IPS-11a (cell line): ENCODE measurements around the gene TACC2.
"Not testable (repeated sequence)": the region's sequence is repeated elsewhere in the genome, so short reads cannot be mapped to it uniquely, and the experiment has no call there.

Source experiments
- H3K4me3 ChIP-seq: one replicate; pipeline ENCODE4 v1.5.1; 2013; ENCODE audit warnings: low read depth, low read length, control low read depth

TACC2 gene

DNA sequence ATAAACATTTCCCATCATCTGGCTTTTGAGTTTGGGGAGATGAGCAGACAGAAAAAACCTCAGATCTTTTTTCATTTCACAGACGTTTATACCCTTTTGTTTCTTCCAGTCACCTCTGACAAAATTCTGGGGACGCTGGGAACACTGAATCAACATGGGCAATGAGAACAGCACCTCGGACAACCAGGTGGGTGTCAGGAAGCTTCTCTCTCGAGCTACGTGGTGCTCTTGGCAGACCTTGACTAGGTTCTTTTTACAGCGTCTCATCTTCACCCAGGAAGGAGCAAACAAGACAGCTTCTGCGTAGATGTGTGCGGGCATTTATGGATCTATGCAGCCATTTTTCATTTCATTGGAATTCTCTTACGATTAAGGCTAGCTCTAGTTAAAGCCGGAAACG lies 32.9 kb downstream of the TACC2 start:
- no peak overlapping the region for H3K4me3 ChIP-seq

DNA sequence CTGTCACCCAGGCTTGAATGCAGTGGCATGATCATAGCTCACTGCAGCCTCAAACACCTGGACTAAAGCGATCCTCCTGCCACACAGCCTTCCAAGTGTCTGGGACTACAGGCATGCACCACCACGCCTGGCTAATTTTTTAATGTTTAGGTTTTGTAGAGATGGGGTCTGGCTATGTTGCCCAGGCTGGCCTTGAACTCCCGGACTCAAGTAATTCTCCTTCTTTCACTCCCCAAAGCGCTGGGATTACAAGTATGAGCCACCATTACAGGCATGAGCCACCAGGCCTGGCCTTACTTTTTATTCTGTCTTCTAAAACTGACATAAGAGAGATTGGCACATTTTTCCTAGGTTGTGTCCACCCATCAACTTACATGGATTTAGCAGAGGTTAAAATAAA lies 33.3 kb downstream of the TACC2 start:
- H3K4me3 ChIP-seq: no peak overlapping the region

DNA sequence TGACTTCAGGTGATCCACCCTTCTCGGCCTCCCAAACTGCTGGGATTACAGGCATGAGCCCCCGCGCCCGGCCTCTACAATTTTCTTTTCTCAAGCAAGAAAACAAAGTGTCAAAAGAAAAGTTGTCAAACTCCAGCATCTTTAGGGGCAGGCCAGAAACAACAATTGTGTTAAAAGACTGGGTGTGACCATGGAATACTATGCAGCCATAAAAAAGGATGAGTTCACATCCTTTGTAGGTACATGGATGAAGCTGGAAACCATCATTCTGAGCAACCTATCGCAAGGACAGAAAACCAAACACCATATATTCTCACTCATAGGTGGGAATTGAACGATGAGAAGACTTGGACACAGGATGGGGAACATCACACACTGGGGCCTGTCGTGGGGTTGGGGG lies 34.3 kb downstream of the TACC2 start:
- not testable (repeated sequence) for H3K4me3 ChIP-seq

DNA sequence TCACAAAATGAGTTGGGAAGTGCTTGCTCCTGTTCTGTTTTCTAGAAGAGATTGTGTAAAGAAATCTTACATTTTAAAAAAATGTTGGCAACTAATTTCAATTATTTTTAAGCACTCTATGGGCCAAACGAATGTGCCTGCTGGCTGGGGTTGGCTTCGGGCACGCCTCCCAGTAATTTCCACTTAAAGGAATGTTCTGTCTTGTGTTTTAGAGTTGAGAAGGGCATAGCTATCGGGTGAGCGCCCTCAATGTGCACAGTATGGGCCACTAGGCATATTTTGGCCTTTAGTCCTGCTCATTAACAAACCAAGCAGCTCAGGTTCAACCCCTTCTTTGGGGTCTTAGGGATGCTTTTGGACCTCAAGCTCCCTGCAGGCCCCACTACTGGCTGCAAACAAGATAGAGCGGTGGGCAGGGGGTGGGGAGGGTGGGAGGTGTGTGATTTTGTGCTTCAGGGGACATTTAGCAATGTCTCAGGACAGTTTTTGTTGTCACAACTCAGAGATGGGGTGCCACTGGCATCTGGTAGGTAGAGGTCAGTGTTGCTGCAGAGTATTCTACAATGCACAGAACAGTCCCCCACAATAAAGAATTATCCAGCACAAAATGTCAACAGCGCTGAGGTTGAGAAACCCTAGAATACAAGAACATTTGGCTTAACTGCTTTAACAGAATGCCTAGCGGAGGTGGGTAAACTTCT lies 40.7 kb downstream of the TACC2 start:
- no peak overlapping the region for H3K4me3 ChIP-seq

DNA sequence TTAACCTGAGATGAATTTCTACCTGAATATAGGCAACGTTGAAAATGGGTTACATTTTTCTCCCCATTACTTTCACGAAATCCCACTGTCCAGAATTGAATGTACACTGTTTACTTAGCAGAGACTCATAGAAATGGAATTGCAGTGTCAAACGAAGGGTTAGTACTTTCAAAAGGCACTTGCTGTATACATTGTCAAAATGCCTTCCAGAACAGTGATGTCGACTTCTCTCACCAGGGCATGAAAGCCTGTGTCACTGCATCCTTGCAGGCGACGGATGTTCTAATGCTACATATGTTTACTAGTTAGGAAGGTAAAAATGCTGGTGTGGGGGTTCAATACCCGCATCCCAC lies 41.2 kb downstream of the TACC2 start:
- H3K4me3 ChIP-seq: no peak overlapping the region

DNA sequence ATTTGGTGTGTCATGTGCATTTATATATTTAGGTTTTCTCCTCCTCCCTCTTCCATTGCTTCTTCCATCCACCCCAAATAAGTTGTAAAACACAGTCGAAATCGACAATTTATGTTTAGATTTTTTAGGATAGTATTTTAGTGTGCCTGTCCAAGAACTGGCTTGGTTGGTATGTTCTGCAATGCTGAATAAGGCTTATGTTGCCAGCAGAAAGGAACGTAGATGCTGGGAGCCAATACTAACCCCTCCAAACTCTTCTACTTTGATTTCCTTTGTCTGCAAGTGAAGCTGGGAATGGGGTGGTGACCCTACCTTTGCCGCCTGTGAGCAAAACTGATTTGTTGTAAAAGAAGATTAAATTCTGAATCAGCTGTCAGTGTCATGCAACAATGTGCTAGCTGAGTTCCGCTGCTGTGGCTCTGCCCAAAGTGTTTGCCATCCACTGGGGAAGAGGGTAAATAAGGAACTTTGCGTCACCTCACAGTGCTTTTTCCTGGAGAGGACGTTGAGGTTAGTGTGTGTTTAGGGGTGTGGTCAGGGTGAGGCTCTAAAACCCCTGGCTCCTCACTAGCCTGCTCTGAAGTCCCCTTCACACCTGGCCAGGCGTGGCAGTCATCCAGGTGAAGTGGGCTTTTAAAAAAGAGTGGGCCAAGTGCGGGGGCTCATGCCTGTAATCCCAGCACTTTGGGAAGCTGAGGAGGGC lies 44.4 kb downstream of the TACC2 start:
- no peak overlapping the region for H3K4me3 ChIP-seq

DNA sequence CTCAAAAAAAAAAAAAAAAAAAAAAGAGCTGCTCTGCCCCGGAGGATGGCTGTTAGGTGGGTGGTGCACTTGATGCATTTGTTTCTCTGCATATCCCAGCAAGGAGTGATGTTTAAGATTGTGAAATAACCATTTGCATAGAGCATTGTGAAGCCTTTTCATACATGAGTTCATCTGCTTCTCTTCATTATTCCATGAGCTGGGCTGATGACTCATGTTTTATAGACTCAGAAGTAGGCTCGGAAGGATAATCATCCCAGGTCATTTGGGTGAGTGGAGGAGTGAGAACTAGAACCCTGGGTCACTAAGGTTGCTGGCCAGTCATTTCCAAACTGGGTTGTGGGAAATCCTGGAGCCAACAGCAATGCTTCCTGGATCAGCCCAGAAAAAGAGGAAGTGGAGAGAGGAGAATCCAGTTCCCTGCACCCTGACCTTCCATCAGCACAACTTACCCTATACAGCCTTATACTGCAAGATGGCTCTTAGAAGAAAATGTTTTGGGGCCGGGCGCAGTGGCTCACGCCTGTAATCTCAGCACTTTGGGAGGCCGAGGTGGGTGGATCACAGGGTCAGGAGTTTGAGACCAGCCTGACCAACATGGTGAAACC lies 45.3 kb downstream of the TACC2 start:
- no peak overlapping the region for H3K4me3 ChIP-seq

DNA sequence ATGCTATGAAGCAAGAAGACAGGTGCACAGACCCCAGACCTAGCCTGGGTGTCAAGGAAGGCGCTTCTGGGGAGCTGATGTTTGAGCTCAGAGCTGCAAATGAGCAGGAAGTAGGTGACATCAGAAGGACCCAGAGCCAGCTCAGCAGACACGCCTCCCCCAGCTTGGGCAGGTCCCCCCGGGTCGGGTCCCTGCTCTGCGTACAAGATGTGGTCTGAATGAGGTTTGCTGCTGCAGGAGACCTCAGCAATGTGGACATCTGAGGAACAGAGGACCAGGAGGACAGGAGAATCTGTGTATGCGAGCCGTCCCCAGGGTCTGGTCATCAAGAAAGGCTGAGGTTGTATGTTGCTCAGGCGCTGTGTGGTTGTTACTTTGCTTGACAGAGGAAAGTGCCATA lies 51.8 kb downstream of the TACC2 start:
- H3K4me3 ChIP-seq: no peak overlapping the region

DNA sequence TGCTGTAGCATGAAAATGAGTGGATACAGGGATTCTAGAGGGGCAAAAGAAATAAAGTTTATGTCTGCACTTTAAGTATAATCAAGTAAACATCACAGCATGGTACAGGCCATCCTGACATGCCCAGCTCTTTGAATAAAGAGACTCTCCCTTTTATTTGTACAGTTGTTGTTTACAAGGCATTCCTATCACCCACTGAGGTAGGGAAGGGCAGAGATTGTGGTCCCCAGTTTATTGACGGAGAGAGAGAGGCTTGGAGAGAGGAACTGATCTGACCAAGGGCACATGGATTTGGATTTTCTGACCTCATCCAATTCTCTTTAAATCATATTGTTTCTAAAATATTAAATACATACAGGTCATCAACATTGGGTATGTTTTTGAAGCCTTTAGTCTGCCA lies 53.9 kb downstream of the TACC2 start:
- H3K4me3 ChIP-seq: no peak overlapping the region

DNA sequence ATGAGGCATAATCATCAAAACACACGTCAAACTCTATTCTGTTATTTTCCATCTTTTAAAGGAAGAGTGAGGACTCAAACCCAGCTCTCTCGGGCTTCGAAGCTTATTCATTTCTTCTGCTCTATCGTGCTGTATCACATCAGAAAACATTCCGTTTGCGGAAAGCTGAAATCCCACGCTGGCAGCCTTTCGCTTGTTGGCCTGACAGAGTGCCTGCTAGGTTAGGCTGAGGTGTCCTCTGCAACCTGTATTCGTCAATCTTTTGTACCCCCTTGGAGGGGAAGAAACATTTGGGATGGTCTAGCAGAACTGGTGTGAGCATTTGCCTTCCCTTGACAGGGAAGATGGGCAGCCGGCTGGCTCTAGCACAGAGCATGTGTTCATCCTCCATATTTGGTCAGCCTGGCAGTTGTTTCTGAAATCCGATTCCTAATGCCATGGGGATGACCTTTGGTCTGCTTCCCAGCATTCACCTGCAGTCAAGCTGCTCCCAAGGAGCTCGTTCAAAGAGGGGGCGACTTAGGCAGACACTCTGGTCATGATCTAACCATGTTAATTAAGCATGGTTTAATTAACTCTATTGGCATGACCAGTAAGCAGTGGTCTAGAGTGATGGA lies 55.2 kb downstream of the TACC2 start:
- no peak overlapping the region for H3K4me3 ChIP-seq

DNA sequence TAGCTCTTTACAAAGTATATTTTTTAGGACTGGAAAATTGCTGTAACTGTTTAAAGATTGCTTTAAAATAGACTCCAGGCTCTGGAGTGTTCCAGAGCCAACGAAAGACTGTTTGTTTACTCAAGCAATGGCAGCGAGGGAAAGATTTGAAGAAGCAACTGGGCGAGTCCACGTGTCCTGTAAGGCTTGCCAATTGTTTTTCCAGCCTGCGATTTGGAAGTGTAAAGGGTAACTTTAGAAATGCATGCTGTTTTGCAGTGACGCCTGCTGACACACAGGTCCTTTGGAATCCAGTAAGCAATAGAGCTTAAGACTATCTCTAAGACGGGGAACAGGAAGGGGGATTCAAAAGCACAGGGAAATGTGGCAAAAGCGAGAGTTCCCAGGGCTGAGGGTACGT lies 55.8 kb downstream of the TACC2 start:
- H3K4me3 ChIP-seq: no peak overlapping the region

DNA sequence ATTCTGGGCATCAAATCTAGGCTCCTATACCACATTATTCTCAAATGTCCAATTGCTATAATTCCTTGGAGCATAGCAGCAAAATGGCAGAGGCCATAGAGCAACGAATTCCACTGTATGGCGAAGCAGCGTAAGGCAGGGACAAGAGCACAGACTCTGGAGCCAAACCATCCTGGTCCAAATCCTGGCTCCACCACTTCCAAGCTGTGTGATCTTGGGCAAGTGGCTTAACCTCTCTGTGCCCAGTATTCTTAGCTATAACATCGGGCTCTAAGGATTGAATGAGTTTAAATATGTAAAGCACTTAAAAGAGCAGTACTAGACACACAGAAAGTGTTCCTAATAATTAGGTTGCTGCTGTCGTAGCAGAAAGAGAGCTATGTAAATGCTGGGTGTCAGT lies 56.2 kb downstream of the TACC2 start:
- H3K4me3 ChIP-seq: no peak overlapping the region

DNA sequence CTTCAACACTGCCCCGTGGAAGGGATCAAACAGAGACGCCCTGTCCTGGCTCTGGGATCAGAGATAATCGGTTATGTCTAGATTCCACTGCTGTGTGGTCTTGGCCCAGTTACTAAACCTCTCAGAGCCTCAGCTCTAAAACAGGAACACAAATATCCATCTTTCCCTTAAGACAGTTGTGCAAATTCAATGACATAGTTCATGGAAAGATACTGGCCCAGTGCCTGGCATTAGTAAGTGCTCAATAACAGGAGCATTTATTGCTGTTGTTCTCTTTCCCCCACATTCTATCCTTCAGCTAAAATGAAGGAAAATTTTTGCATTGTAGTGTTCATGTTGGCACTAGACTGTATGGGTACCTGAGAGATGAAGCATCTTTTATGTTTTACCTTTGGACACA lies 58.6 kb downstream of the TACC2 start:
- H3K4me3 ChIP-seq: no peak overlapping the region

DNA sequence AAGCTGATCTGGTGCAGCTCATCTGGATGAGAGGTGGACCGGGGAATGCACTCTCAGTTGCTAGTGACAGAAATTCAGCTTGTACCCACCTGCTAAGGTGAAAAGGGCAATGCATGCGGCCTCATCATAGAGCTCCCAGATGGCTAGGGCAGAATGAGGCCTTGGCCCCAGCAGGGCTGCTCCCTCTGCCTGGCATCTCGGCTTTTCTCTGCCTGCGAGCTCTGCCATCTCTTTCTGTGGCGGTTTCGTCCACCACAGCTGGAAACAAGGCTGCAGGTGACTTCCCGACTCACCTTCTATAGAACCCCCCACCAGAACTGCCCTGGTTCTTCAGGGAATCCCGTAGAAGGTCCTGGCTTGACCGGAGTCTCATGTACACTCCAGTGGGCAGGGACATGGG lies 60.1 kb downstream of the TACC2 start:
- H3K4me3 ChIP-seq: no peak overlapping the region

DNA sequence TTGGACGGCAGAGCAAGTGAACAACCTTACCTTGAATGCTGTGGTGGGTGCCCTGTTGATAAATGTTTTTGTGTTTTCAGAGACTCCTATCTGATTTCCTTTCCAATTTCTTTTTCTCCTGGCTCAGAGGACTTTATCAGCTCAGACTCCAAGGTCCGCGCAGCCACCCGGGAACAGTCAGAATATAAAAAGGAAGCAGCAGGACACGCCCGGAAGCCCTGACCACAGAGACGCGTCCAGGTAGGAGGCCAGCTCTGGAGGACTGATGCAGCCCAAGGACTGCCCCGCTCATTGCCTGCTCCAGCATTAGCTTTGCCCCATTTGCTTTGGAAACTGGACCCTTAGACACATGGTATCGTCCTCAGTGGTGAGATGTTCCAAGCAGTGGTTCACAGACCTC lies 61.3 kb downstream of the TACC2 start:
- H3K4me3 ChIP-seq: no peak overlapping the region

DNA sequence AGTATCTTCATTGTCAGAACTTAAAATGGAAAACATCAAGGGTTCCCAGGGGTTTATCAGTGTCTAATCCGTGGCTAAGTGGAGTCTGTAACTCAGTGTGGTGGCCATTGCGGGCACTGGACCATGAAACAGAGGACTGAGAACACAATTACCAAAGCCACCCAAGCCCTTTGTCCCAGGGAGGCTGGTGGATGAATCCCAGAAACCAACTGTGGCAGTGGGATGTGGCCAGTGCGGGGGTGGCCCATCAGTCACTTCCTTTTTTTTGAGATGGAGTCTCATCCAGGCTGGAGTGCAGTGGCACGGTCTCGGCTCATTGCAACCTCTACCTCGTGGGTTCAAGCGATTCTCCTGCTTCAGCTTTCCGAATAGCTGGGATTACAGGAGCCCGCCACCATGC lies 61.8 kb downstream of the TACC2 start:
- no peak overlapping the region for H3K4me3 ChIP-seq

DNA sequence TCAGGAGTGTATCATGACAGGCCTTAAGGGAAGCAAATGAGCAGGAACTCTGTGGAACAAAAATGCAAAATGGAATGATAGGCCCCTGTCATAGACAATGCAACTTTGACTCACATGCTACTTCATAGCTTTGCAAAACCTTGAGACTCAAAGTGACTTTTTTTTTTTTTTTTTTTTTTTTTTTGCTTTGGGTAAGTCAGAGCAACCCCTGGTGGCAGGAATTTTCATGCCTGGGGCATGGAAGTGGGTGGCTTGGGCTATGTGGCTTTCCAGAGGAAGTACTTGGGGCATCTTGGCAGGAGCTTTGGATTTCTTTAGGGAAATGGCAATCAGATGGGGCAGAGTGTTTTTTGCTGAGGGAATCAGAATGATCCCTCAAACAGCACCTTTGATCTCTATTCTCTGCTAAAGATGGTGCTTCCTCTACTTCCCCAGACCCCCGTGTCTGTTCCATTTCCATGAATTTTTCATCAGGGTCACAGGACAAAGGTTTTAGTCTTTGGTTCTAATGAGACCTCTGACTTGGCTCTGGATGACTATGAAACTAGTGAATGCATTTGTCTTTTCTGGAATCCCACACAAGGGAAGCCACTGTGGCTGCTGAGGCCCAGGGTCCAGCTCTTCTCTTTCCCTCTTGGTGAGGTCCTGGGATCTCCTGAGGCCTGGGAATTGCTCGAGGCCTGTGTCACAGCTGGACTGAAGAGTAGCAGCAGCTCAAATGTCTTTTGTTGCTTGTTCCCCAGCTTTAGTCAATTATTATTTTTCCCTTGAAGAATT lies 62.8 kb downstream of the TACC2 start:
- H3K4me3 ChIP-seq: no peak overlapping the region

DNA sequence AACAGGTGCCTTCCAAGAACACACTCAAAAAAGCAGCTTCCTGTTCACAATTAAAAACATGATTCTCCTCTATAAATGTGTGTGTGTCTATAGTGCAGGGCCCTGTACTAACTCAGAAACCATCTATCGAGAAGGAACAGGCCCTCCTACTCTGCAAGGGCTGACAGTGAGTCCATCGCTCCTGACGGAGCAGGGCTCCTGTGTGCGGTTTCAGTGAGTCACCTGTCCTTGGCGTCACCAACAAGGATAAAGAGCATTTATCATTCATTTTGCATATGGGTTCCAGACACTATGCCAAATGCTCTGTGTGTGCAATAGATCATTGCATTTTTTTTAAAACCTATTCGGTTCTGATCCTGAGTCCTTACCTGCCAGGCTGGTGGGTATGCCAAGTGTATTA lies 63.7 kb downstream of the TACC2 start:
- no peak overlapping the region for H3K4me3 ChIP-seq

DNA sequence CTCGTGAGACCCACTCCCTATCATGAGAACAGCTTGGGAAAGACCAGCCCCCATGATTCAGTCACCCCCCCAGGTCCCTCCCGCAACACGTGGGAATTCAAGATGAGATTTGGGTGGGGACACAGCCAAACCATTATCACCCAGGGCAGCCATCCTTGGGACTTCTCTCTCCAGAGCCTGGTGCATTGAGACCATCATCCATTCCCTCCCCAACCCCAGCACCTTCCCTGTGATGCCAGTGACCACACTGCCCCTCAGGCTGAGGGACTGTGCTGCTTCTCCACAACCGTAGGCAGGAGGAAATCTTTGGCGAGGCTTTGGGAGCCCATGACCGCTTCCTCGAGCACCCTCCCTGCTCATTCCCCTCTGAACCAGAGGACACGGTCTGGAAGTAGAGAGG lies 64.4 kb downstream of the TACC2 start:
- H3K4me3 ChIP-seq: no peak overlapping the region

DNA sequence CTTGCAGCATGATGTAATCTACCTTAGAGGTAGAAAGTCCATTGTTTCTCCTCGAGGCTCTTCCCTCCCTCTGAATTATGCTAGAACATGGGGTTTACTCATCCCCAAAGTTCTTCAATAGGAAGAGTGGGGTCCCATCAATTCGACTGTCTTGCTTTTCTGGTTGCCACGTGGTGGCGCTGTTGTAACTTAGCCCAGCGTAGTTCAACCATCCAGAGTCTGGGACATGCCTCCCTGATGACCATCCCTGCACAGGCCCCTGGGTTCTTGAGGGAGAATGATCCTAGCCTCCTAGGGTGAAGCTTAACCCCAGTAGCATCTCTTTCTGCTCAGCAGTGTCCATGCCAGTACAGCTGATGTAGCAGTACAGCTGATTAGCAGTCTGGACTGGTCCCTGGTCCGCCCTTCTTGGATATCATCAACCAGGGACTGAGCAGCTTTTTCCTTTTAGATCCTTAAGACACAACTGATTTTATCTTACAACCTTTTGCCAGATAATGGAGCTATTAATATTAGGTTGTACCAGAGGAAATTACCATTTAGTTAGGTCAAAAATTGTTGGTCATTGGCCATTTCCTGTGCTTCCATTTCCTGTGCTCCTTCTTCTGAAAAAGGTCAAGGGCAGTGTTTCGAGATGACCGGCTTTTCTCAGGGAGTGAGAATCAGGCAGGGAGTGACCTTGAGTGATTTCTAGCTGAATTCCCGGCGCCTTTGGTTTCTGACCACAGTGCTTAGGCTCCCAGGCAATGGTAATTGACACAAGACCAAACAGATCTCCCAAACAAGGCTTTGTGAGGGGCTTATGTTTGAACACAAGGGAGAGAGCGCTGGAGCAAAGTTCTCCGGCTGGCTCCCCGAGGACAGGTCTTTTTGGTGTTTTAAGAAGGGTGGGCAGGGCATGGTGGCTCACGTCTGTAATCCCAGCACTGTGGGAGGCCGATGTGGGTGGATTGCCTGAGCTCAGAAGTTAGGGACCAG lies 65.4 kb downstream of the TACC2 start:
- H3K4me3 ChIP-seq: no peak overlapping the region
